Spleen (tissue), 13 donors: ENCODE results near the gene AQP9. TPM values are rescaled to one million over a fixed set of nuclear protein-coding genes. Genes with fewer than 3 reads are reported as not detected.

Source experiments
- DNase-seq: peaks from one replicate; pipeline ENCODE4 v3.0.0-alpha.2; 2020
- H3K27ac ChIP-seq, 8 donors: fragments of 200-600 bp; sonication (generic) in 7 of 8; 1 replicate in 4 of 8; 2 replicates in 4 of 8; pipeline versions ENCODE4 v1.5.0 to v1.8.0; 2016 to 2021; ENCODE audit warnings: inconsistent platforms in 4 of 8, mild to moderate bottlenecking in 4 of 8, moderate library complexity in 1 of 8
- H3K27me3 ChIP-seq, 7 donors: fragments of 200-600 bp; sonication (generic) in 6 of 7; replicated peaks in 1 of 7; 1 replicate in 4 of 7; 2 replicates in 3 of 7; pipeline versions ENCODE4 v1.5.0 to v1.8.0; 2016 to 2021; ENCODE audit warnings: inconsistent platforms in 3 of 7, mild to moderate bottlenecking in 1 of 7
- H3K36me3 ChIP-seq, 6 donors: fragments of 200-600 bp; sonication (generic) in 5 of 6; 1 replicate in 4 of 6; 2 replicates in 2 of 6; pipeline versions ENCODE4 v1.5.0 to v1.8.0; 2016 to 2021; ENCODE audit warnings: inconsistent platforms in 2 of 6
- H3K4me1 ChIP-seq, 6 donors: fragments of 200-600 bp; sonication (generic) in 5 of 6; 1 replicate in 3 of 6; 2 replicates in 3 of 6; pipeline versions ENCODE4 v1.5.0 to v1.8.0; 2016 to 2021; ENCODE audit warnings: inconsistent platforms in 3 of 6
- H3K4me3 ChIP-seq, 8 donors: fragments of 200-600 bp; sonication (generic) in 7 of 8; 1 replicate in 4 of 8; 2 replicates in 4 of 8; pipeline versions ENCODE4 v1.5.0 to v1.8.0; 2016 to 2021; ENCODE audit warnings: inconsistent platforms in 4 of 8, mild to moderate bottlenecking in 4 of 8, moderate library complexity in 2 of 8
- H3K9me3 ChIP-seq, 8 donors: fragments of 200-600 bp; sonication (generic) in 7 of 8; 1 replicate in 4 of 8; 2 replicates in 4 of 8; pipeline versions ENCODE4 v1.5.0 to v1.8.0; 2016 to 2021; ENCODE audit warnings: inconsistent platforms in 4 of 8
- CTCF ChIP-seq, 11 experiments: fragments of 200-600 bp in 7 of 11; fragments of 450-650 bp in 4 of 11; sonication (generic) in 4 of 11; IDR thresholded peaks in 8 of 11; conservative IDR thresholded peaks in 3 of 11; 1 replicate in 7 of 11; 2 replicates in 4 of 11; pipeline versions ENCODE4 v1.4.0 to v1.8.0; 2016 to 2021; ENCODE audit warnings: antibody characterized with exemption in 11 of 11, inconsistent platforms in 4 of 11, mild to moderate bottlenecking in 1 of 11
- POLR2A ChIP-seq, 3 donors: fragments of 450-650 bp; IDR thresholded peaks; one replicate each; pipeline ENCODE4 v1.5.1; 2017; ENCODE audit warnings: antibody characterized with exemption in 3 of 3, mild to moderate bottlenecking in 1 of 3
- POLR2AphosphoS5 ChIP-seq, 3 donors: sonication (generic); formaldehyde crosslinking; IDR thresholded peaks; one replicate each; pipeline ENCODE4 v1.5.1; 2017; ENCODE audit warnings: antibody characterized with exemption in 3 of 3
- WGBS, 5 donors: extraction: QIAGEN DNeasy Blood & Tissue Kit in 3 of 5; methylation state at CpG; one replicate each; pipeline versions ENCODE4 v1.1.5 to v1.1.7; 2013 to 2018; 5-methylcytosine and 5-hydroxymethylcytosine counted together
- intact Hi-C: fragments of 100-400 bp; cut with DNase I; formaldehyde crosslinking; loops from one replicate; pipeline ENCODE4 v1.15.0; 2023; ENCODE audit warnings: low total_unique reads
- long read RNA-seq, 2 donors: transcript quantifications; one replicate each; lab custom pipeline, GENCODE V29; 2026
- polyA plus RNA-seq, 3 donors: library from polyadenylated mRNA; stranded (reverse); fragments of 200-250 nt; gene quantifications; one replicate each; pipeline ENCODE4 v1.2.1, GENCODE V29; 2013
- total RNA-seq, 7 donors: library from RNA; depleted of rRNA in 3 of 7; stranded (reverse); fragments of >200 nt in 3 of 7; fragmentation: NEBNext Ultra II Directional in 4 of 7; extraction: Animal tissue kit (Norgen Biotek cat#: 25700) in 4 of 7; gene quantifications; one replicate each; pipeline versions ENCODE4 v1.1.0 to v1.2.1, GENCODE V29; 2016 to 2021
- donor health status: healthy with polysubstance abuse.
- donor health status: DM: no; HTN: no; CAD: no; lungs with moderate emphysema.
- donor health status: DM: no; HTN: no; CAD: no.
- donor health status: Bipolar disorder and iron deficiency.
- donor health status: healthy.
- donor health status: DM: no; HTN: no; CAD: no.
- donor health status: DM: yes; HTN: yes; CAD: no.

AQP9 gene
- 100 to 1,000 TPM in 2 of 7 donors, 10 to 100 TPM in 5; 32.7 to 182 (median 72.9) TPM for total RNA-seq
- polyA plus RNA-seq, result 1 to 10 TPM; 1.2 to 9.2 (median 6.1) TPM
- long read RNA-seq, donor 1, partial matches to known transcripts, result 0 of 1 reads
- long read RNA-seq, donor 1, other reads (novel, unspliced or antisense), result 0 of 1 reads
- long read RNA-seq, donor 2, result 0 reads

DNA sequence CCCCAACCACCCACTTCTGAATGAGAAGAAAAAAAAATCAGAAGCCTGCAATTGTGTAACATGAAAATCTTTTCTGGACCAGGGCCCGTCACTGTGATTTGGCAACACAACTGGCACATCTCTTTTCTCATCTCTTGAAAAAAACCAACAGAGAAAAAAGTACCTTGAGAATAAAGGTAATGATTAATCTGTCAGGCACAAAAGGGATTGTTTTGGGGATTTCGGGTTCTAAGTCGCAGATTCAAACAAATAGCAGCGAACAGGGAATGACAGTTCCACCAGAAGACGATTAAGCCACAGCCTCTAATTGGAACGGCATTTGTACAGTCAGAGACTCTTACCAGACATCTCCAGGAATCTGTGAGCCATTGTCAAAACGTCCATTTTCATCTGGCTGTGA, at the start of gene AQP9:
Gene AQP9, plus strand, starts transcription at position 276 of the 400 bp plus-strand sequence. CDS start 185 bp downstream, outside the sequence.
- no peaks in the 10 kb centered on the region for H3K9me3 ChIP-seq
- intact Hi-C loops, result no loop called here
- H3K27ac ChIP-seq, result peak within 1 kb of the TSS in 7 of 8 donors; percentile 69 to 93 (median 86)
- no peaks in the 10 kb centered on the region for H3K36me3 ChIP-seq
- no peak for TF ChIP-seq CTCF (IDR thresholded peaks at IDR 0.05 in 8 of 11, conservative IDR thresholded peaks at IDR 0.05 in 3 of 11)
- TF ChIP-seq POLR2A (IDR thresholded peaks at IDR 0.05), result no peak
- no peak for TF ChIP-seq POLR2AphosphoS5 (IDR thresholded peaks at IDR 0.05)
- peaks cover 0 to 10% (median 0%) of the 10 kb centered on the region in 6 donors for H3K4me1 ChIP-seq
- DNase-seq, result no peak
- H3K4me3 ChIP-seq, result peak within 1 kb of the TSS in 4 of 8 donors; percentile 2 to 61 (median 23)
- 72 to 89% (median 79%) methylated on average over 7 of the region's 7 CpGs for WGBS, 5 donors
- peaks cover 0 to 6% (median 0%) of the 10 kb centered on the region in 7 donors for H3K27me3 ChIP-seq

- Histone ChIP-seq H3K27ac (no peak overlapping the region), H3K36me3 (no peaks in the 10 kb centered on the region), H3K4me1 (no peaks in the 10 kb centered on the region), H3K4me3 (no peak overlapping the region), H3K27me3 (no peaks in the 10 kb centered on the region), H3K9me3 (peaks cover 0 to 9% (median 5%) of the 10 kb centered on the region in 8 donors)
- intact Hi-C loops, result no loop called here
- whole genome bisulfite sequencing, 5 donors, result 84 to 91% (median 88%) methylated on average over 2 of the region's 2 CpGs
- TF ChIP-seq POLR2A (IDR thresholded peaks at IDR 0.05), result no peak
- TF ChIP-seq POLR2AphosphoS5 (IDR thresholded peaks at IDR 0.05), result no peak
- TF ChIP-seq CTCF (IDR thresholded peaks at IDR 0.05 in 8 of 11, conservative IDR thresholded peaks at IDR 0.05 in 3 of 11), result no peak
- DNase-seq, result no peak
These were observed 42.8 kb upstream of the AQP9 start for GRCh38 chr15:58095415-58095814.

DNA sequence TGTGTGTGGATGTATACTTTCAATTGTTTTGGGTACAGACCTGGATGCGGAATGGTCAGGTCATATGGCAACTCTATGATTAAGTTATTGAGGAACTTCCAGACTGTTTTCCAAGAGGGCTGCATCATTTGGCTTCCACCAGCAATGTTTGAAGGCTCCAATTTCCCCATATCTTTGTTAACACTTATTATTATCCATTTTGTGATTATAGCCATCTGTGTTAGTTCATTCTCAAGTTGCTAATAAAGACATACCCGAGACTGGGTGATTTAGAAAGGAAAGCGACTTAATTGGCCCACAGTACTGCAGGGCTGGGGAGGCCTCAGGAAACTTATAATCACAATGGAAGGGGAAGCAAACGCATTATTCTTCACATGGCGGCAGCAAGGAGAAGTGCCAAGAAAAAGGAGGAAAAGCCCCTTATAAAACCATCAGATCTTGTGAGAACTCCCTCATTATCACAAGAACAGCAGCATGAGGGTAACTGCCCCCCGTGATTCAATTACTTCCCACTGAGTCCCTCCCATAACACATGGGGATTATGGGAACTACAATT, 41.6 kb upstream of the AQP9 start:
- DNase-seq, result no peak
- intact Hi-C loops, result no loop called here
- H3K9me3 ChIP-seq, result peaks cover 0 to 9% (median 5%) of the 10 kb centered on the region in 8 donors
- H3K36me3 ChIP-seq, result no peaks in the 10 kb centered on the region
- no peak overlapping the region for H3K4me3 ChIP-seq
- TF ChIP-seq POLR2A (IDR thresholded peaks at IDR 0.05) (no peak), POLR2AphosphoS5 (IDR thresholded peaks at IDR 0.05) (no peak), CTCF (IDR thresholded peaks at IDR 0.05 in 8 of 11, conservative IDR thresholded peaks at IDR 0.05 in 3 of 11) (no peak)
- no peak overlapping the region for H3K27ac ChIP-seq
- 84 to 87% (median 85%) methylated on average over 6 of the region's 6 CpGs for WGBS, 5 donors
- peaks cover 0 to 6% (median 0%) of the 10 kb centered on the region in 7 donors for H3K27me3 ChIP-seq
- H3K4me1 ChIP-seq, result no peaks in the 10 kb centered on the region

DNA sequence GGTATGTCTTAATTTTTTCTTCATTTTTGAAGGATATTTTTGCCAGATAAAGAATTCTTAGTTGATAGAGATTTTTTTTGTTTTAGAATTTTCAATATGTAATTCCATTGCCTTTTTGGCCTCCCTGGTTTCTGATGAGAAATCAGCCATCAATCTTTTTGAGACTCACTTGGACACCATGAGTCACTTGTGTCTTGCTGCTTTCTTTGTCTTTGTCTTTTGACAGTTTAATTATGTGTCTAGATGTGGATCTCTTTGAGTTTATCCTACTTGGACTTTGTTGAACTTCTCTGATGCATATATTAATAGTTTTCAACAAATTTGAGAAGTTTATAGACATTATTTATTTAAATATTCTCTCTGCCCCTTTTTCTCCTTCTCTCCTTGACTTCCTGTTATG, 34.7 kb upstream of the AQP9 start:
- DNase-seq, result no peak
- H3K4me1 ChIP-seq, result no peaks in the 10 kb centered on the region
- H3K27me3 ChIP-seq, result peaks cover 0 to 20% (median 0%) of the 10 kb centered on the region in 7 donors
- no peaks in the 10 kb centered on the region for H3K36me3 ChIP-seq
- H3K4me3 ChIP-seq, result no peak overlapping the region
- TF ChIP-seq POLR2AphosphoS5 (IDR thresholded peaks at IDR 0.05), result no peak
- H3K9me3 ChIP-seq, result no peaks in the 10 kb centered on the region
- intact Hi-C loops, result no loop called here
- H3K27ac ChIP-seq, result no peak overlapping the region
